Cardiac septum (tissue), 1 donor: ENCODE measurements around the gene PLCD1. TPM values are rescaled to one million over a fixed set of nuclear protein-coding genes. Genes with fewer than 3 reads are reported as not detected.
A peak's percentile ranks its signal among the peaks of the same experiment; 100 is the strongest.

Experiments
- DNase-seq: peaks from one replicate; pipeline ENCODE4 v3.0.0-alpha.2; 2020; ENCODE audit warnings: low spot score
- intact Hi-C: fragments of 100-400 bp; cut with DNase I; formaldehyde crosslinking; loops from one replicate; pipeline ENCODE4 v1.14.0; 2022
- total RNA-seq: library from RNA; stranded (reverse); fragmentation: NEBNext Ultra II Directional; extraction: Animal tissue kit (Norgen Biotek cat#: 25700); gene quantifications from one replicate; pipeline ENCODE4 v1.2.1, GENCODE V29; 2021
- donor health status: DM: no; HTN: no; CAD: no.

The PLCD1 gene
- total RNA-seq, 1 donor from 2014 or later, result 10.1 TPM

DNA sequence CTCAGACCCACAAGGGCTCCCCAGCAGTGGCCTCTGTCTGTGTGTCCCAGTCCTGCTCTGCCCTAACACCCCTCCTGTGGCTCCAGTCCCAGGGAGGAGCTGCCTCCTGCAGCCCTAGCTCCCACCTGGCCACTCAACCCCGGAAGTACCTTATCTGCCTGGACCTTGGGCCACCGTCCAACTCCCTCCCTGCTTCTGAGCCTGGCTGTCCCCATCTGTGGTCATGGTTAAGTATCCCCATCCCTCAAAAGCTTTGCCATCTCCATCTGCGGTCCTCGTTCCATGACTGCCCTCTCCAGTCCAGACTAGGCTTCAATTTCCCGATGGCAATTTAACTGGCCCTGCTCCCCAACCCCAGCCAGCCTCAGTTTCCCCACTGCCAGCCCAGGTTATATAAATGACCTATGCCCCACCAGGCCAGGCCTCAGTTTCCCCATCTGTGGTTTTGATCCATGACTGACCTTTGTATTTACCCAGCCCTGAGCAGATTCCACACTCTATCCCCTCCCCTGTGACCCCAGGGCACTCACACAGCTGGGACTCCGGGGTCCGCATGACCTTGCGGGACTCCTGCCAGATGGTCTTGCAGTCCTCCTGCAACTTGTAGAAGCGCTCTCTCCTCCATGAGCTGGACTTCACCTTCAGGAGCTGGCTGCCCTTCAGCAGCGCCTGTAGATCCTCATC, 9.6 kb downstream of the PLCD1 start:
- DNase-seq, result peak; percentile 67
- intact Hi-C loops, result no loop called here

DNA sequence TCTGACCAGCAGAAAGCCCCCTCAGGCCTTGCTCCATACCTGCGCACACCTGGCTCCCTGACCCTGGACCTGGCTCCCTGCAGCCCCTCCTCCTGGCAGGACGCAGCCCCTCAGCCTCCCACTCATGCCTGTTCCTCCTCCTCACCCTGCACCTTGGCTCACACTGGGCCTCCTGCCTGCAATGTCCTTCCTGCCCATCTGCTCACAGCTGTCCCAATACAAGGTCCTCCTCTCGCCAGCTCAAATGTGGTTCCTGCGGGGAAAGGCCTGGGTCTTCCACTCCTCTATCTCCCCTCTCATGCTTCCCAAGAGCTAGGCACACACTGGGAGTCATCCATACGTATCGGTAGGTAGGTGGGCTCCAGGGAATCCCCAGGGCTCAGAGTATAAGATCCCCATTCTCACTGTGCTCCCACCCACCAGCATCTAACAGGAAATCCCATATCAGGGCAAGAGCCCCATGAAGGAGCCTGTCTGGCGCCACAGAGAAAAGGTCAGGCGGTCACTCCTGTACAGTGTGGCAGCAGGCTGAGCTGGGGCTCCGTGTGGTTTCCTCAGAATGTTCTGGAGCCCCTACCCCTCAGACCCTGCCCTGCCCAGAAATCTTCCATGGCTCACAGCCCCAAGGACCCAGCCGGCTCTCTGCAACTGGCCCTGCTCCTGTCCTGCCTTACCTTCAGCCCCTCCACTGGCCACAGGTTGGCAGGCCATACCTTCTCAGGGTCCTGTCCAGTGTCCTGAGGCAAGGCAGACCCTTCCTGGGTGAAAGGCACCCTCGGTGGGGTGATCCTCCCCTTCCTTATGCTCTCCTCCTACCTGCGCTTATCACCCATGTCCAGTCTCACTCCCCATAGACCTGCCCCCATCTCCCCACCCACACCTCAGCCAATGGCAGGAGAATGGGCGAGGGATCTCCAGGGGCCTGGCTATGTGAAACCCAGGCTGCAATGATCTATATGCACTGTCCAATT, 10.9 kb downstream of the PLCD1 start:
- DNase-seq, result peak; percentile 73

DNA sequence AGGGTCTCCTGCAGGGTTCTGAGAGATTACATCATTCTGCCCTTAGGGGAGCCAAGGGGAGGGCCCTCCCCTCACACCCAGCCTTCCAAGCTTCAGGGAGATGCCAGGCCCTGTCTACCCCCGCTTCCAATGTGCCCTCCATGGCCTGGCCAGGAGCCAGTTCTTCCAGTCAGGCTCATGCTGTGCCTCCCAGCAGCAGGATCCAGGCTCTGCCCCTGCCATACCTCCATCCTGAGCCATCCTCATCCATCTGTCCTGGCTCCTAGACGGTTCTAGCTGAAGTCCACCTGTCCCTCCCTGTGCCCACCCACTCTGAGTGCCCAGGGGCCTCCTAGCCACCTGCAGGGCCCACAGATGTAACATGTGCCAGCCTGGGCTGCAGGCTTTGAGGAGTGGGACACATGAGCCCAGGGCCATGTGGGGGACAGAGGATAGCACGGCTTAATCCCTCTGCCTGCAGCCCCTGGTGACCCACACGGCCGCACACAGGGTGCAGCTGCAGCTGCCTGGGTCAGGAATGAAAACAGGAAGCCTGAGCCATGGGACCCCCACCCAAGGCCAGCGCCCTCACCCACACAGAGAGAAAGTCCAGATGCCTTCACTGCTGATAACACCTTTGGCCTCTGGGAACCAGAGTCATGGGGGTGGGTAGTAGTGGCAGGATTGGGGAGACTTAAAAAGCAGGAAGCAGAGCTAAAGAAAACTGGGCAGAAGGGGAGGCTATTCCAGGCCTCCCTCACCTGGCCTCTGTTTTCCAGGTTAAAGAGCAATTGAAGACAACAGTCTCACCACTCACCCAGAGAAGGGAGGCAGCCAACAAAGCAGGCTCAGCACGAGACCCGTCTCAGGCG, 11.8 kb downstream of the PLCD1 start:
- DNase-seq, result peak; percentile 55
- intact Hi-C loops, result no loop called here

More for the DNA sequence above, 10.9 kb downstream of the PLCD1 start:
- intact Hi-C loops, result no loop called here

DNA sequence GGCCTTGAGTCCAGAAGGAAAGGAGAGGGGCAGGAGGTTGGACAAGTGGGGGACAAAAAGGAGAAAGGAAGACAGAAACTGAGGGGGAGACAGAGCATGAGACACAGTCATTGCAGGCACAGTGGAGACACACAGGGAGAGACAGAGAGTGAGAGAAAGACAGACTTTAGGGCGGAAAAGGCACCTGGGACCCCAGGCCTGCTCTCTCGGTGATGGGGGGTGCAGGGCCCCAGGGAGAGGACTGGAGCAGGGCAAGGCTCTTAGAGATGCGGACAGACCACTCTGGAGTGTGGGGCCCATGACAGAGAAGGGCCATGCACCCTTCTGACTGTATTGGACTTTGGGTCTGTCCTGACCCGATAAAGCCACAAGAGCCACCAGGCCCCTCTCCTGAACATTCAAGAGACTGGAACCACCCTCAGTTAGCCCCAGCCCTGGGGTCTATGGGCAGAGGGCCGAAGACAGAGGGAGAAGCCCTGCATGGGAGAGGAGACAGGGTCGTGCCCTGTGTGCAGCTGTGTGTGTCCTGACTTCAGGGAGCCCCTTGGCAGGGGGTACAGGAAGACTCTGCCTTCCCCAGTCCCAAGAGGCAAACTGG, 12.5 kb downstream of the PLCD1 start:
- intact Hi-C loops, result no loop called here

DNA sequence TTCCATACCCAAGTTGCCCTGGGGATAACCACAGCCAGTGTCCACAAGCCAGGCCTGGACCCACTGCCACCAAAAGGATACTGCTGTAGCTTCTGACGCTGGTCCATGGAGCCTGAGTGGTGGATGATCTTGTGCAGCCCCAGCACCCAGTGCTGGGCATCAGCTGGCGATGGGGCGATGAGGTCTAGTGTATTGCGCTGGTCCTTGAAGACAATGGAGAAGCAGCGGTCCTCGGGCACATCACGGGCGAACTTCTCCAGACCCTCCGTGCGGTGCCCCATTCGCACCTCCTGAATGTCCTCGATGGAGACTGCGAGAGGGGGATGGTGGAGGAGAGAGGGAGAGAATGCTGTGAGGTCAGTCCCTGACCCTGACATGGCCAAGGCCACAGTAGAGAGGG, 13.0 kb downstream of the PLCD1 start:
- intact Hi-C loops, result no loop called here
- DNase-seq, result no peak

More for the DNA sequence above, 12.5 kb downstream of the PLCD1 start:
- DNase-seq, result peak; percentile 57

DNA sequence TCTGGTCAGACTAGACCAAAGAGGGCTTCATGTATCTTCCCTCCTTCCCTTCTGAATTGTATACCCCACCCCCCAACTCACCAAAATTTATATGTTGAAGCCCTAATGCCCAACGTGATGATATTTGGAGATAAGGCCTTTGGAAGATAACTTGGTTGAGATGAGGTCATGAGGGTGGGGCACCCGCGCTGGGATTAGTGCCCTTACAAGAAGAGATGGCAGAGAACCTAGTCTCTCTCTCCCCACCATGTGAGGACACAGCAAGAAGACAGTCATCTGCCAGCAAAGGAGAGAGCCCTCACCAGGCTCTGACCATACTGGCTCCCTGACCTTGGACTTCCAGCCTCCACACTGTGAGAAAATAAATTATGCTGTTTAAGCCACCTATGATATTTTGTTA, 13.5 kb downstream of the PLCD1 start:
- intact Hi-C loops, result no loop called here

DNA sequence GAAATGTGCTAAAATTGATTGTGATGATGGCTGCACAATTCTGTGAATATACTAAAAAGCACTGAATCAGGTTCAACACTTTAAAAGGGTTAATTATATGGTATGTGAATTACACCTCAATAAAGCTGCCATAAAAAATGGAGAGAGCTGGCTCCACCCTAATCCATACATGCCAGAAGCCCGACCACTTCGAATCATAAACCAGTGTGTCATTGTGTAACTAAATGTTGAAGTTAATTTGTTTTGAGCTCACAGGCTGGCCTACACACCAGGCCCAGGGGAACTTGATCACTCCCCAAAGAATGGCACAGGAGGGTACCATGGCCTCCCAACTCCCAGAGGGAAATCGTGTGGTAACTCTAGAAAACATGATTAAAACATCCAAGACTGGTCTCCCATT, 14.0 kb downstream of the PLCD1 start:
- intact Hi-C loops, result no loop called here
- no peak for DNase-seq

More for the DNA sequence above, 13.5 kb downstream of the PLCD1 start:
- no peak for DNase-seq

DNA sequence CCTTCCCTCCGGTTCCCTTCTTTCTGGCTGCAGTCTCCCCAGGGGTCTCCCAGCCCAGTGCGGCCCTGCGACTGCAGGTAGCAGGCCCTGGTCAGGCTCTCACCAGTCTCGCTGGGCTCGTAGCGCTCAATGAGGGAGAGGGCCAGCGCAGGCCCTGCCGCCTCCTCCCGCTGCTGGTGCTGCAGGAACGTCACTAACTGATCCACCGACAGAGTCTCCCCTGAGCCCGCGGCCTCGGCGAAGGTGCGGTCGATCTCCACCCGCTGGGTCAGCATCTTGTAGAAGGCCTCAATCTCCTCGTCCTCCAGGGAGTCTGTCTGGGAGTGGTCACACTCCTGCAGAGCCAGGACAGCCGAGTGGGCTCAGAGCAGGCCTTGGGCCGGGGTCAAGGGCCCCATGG, 18.3 kb downstream of the PLCD1 start:
- intact Hi-C loops, result no loop called here
- DNase-seq, result no peak

DNA sequence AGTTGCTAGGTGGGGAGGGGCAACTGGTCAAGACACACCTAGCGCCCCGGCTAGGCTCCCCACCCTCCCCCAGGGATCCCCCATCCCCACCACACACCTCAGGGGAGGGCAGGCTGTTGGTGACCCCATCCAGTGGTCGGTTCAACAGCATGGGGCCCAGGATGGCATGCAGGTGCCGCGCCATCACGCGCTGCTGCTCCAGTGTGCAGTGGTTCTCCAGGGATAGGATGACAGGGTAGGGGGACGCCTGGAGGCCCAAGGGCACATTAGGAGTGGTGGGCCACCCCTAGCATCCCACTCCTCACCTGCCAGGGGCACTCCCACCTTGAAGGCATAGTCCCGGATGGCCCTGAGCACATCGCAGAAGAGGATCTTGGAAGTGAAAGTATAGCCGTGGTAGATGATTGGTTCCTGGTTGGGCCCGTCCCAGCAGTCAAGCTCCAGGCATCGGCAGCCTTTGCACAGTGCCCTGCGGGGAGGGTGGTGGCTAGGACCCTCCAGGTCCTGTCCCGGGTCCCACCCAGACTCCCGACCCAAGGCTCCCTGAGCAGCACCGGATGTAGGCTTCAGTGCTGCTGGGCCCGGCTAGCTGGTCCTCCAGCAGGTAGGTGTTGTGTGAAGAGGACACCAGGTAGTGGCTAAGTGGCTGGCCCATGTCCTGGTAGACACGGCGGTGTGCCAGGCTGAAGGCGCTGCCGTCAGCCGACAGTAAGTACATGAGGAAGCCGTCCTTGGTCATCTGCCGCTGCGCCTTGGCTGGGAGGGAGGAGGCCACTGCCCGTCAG, 19.4 kb downstream of the PLCD1 start:
- DNase-seq, result no peak
- intact Hi-C loops, result loop anchor here (10.0 kb wide), 1 partner anchor 465 kb away; no protein-coding TSS in a partner anchor

DNA sequence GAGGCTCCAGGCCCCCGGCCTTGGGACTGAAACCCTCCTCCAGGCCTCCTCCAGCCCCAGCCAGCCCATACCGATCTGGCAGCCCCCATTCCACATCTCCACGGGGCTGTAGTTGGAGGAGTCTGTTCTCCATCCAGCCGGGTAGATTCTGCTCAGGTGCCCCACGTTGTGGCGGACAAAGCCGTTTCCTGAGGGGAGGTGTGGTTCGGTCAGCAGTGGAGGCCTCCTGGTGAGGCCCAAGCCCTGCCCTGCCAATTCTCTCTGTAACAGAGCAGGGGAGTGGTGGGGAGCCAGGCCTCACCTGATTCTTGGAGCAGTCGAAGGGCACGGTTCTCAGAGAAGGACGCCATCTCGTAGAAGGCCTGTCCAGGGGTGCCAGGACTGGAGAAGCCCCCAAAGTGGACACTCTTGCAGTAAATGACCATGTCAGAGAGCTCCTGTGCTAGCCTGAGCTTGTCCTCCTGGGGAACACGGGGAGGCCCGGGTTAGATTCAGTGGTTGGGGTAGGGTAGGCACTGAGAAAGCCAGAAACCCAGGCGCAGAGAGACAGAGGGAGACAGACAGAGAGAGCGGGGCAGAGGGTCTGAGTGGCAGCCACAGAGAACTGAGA, 20.4 kb downstream of the PLCD1 start:
- intact Hi-C loops, result loop anchor here (10.0 kb wide), 1 partner anchor 466 kb away; no protein-coding TSS in a partner anchor
- no peak for DNase-seq

DNA sequence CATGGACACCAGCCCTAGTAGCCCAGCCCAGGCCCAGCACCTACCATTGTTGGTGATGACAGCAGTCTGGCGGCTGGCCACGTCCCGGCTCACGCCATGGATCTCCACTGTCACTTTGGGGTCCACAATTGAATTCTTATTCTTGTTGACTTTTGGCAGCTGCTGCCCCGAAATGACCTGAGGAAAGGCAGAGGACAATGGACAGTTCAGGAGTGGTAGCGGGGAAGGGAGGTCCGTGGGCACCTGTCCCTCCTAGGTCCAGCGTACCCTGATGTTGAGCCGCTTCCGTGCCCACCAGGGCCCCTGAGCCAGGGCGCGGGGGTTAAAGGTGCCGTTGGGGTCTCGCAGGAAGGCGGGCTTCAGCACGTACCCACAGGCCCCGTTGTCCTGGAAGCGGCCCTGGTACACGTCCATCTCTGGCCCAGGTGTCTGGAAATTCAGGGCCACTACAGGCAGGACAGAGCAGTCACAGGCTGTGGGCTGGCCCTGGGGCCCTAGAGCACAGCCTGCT, 21.2 kb downstream of the PLCD1 start:
- no peak for DNase-seq
- intact Hi-C loops, result loop anchor here (10.0 kb wide), 1 partner anchor 467 kb away; no protein-coding TSS in a partner anchor

DNA sequence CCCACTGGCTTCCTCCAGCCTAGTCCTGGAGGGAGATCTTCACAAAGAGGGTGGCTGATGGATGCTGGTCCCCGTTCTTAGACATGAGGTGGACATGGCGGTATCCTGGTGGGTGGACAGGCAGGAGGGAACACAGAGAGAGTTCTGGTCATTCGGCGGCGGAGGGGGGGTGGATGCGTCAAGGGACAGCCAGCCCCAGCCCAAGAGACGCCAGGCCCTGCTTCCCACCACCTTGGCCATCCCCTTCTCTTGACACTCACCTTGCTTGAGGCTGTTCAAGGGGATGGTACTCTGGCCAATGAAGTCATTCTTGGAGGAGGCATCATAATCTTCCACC, 21.7 kb downstream of the PLCD1 start:
- intact Hi-C loops, result loop anchor here (10.0 kb wide), 1 partner anchor 467 kb away; no protein-coding TSS in a partner anchor
- no peak for DNase-seq

DNA sequence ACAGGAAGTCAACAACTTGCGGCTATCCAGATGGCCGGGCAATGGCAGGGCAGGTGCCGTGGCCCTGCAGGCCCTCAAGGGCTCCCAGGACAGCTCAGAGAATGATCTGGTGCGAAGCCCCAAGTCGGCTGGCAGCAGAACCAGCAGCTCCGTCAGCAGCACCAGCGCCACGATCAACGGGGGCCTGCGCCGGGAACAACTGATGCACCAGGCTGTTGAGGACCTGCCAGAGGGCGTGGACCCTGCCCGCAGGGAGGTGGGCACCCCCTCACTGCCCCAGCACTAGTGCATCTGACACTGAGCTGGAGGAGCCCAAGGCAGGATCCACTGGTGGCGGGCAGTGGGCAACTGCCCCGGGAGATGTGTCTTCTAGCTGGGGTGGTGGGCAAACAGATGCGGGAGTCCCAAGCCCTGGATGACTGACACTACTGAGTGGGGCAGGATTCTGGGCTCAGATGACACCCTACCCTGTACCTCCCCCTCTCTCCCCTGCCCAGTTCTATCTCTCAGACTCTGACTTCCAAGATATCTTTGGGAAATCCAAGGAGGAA, 22.9 kb downstream of the PLCD1 start:
- DNase-seq, result no peak
- intact Hi-C loops, result loop anchor here (10.0 kb wide), 1 partner anchor 468 kb away; no protein-coding TSS in a partner anchor

DNA sequence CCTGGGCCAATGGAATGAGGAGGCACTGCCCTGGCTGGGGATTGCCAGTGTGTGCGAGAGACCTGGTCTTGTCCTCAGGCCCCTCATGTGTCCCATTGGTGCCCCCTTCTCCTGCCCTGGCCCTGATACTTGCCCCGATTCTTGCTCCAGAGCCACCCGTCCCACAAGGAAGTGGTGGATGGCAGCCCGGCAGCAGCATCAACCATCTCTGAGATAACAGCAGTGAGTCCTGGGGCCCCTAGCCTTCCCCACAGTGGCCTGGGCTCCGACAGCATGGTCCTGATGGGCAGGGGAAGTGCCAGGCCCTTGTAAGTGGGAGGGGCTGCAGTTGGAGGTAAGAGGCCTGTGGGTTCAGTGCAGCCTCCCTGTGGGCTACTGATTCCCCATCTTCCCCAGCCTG, 23.4 kb downstream of the PLCD1 start:
- intact Hi-C loops, result loop anchor here (10.0 kb wide), 1 partner anchor 469 kb away; no protein-coding TSS in a partner anchor
- DNase-seq, result no peak

DNA sequence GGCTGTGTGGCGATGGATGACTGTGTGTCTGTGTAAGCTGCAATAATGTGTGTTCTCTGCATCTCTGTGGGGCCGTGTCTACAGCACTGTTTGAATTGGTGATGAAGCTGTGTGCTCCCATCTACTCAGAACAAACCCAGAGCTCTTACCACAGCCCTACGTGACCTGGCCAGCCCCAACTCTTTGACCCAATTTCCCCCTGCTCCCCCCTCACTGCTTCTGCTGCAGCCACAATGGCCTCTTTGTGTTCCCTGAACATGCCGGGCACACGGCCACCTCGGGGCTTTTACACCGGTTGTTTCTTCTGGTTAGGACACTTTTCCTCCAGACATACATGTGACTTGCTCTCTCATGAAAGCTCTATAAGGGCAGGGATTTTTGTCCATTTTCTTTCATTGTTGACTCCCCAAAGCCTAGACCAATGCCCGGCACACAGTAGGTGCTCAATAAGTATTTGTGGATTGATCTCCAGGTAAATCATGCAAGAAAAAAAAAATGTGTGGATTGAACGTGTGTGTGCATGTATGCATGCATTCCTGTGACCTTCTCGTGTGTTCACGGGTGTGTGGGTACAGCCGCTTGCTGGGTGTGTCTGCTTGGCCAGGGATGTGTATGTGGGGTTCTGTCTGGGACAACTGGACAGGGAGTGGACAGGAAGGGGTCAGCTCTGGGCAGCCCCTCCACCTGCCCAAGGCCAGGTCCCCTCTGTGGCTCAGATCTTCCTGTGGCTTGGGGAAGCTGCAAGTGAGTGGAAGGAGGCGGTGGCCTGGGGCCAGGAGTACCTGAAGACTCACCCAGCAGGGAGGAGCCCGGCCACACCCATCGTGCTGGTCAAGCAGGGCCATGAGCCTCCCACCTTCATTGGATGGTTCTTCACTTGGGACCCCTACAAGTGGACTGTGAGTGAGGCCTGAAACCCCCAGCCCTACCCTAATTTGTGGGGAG, 24.1 kb downstream of the PLCD1 start:
- intact Hi-C loops, result loop anchor here (10.0 kb wide), 1 partner anchor 469 kb away; no protein-coding TSS in a partner anchor
- no peak for DNase-seq

DNA sequence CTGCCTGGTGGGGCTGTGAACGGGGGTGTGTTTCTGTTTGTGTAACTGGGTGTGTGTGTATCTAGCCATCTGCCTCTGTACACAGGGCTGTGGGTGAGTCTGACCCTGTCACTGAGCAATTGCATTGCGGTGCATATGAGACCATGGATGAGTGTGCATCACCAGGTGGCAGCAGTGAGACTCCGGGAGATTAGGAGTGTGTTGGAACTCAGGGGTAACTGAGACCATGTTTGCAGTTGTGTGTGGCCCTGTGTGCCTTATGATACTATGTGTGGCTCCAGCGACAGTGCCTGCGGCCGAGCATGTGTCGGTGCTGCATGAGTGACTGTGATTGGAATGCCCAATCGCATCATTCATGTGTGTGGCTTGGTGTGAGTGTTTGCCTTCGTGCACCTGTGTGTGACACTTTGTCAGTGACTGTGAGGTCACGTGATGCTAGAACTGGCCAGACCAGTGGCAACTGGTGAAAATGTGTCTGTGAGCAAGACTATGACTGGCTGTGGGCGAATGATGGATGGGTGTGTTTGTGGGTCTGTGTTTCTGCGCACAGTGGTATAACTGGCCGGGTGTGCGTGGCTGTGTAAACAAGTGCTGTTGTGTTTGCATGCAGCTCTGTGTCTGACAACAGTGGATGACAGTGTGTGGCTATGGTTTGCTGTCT, 24.9 kb downstream of the PLCD1 start:
- DNase-seq, result no peak
- intact Hi-C loops, result loop anchor here (10.0 kb wide), 1 partner anchor 470 kb away; no protein-coding TSS in a partner anchor
